Gastroesophageal sphincter (tissue), 4 donors: ENCODE data around the gene SDK1. TPM values are rescaled to one million over a fixed set of nuclear protein-coding genes. Genes with fewer than 3 reads are reported as not detected.

Experiments used
- ATAC-seq: fragments of 150-250 bp; one replicate; pipeline ENCODE4 v1.9.1; 2016; ENCODE audit warnings: mild to moderate bottlenecking, moderate library complexity
- H3K27ac ChIP-seq, 4 donors: fragments of 200-600 bp; sonication (generic) in 3 of 4; 1 replicate in 3 of 4; 2 replicates in 1 of 4; pipeline ENCODE4 v1.5.1; 2016 to 2019
- H3K27me3 ChIP-seq: fragments of 200-600 bp; sonication (generic); one replicate; pipeline ENCODE4 v1.5.1; 2019
- H3K36me3 ChIP-seq, 2 donors: fragments of 200-600 bp; sonication (generic); one replicate each; pipeline ENCODE4 v1.5.1; 2019; ENCODE audit warnings: control low read depth in 1 of 2
- H3K4me1 ChIP-seq, 3 donors: fragments of 200-600 bp; sonication (generic); 1 replicate in 2 of 3; 2 replicates in 1 of 3; pipeline ENCODE4 v1.5.1; 2016 to 2019; ENCODE audit warnings: control low read depth in 2 of 3
- H3K4me3 ChIP-seq, 2 donors: fragments of 200-600 bp; sonication (generic); one replicate each; pipeline ENCODE4 v1.5.1; 2019; ENCODE audit warnings: mild to moderate bottlenecking in 1 of 2, moderate library complexity in 1 of 2
- H3K9me3 ChIP-seq, 3 donors: fragments of 200-600 bp; sonication (generic); one replicate each; pipeline ENCODE4 v1.5.1; 2017 to 2019; ENCODE audit warnings: control low read depth in 2 of 3
- EP300 ChIP-seq: sonication (generic); formaldehyde crosslinking; IDR thresholded peaks from one replicate; pipeline ENCODE4 v1.6.1; 2017; ENCODE audit warnings: antibody characterized with exemption, mild to moderate bottlenecking
- POLR2A ChIP-seq, 2 donors: fragments of 450-650 bp; IDR thresholded peaks; one replicate each; pipeline ENCODE4 v1.6.1; 2017; ENCODE audit warnings: antibody characterized with exemption in 2 of 2, mild to moderate bottlenecking in 2 of 2, moderate library complexity in 1 of 2
- POLR2AphosphoS5 ChIP-seq: sonication (generic); formaldehyde crosslinking; IDR thresholded peaks from one replicate; pipeline ENCODE4 v1.6.1; 2017; ENCODE audit warnings: antibody characterized with exemption
- WGBS, 2 donors: methylation state at CpG; one replicate each; pipeline ENCODE4 v1.1.5; 2018; ENCODE audit warnings: low coverage in 1 of 2; 5-methylcytosine and 5-hydroxymethylcytosine counted together
- total RNA-seq, 4 donors: library from RNA; depleted of rRNA; stranded (reverse); fragments of >200 nt; gene quantifications; one replicate each; pipeline ENCODE4 v1.1.0, GENCODE V29; 2016
- TF ChIP-seq, protein P1 (sequence below), 4 experiments: fragments of 200-600 bp in 2 of 4; fragments of 450-650 bp in 2 of 4; sonication (generic) in 1 of 4; IDR thresholded peaks; one replicate each; pipeline ENCODE4 v1.5.1; 2017 to 2019; ENCODE audit warnings: antibody characterized with exemption in 4 of 4, mild to moderate bottlenecking in 2 of 4, moderate library complexity in 2 of 4

SDK1 gene
- total RNA-seq, 4 donors from 2014 or later: 6.1 to 13.6 (median 8.7) TPM

- no peak for ATAC-seq
- Histone ChIP-seq H3K4me1 (no peaks in the 10 kb centered on the region), H3K36me3 (peaks cover 0 to 10% of the 10 kb centered on the region in 2 donors), H3K9me3 (no peaks in the 10 kb centered on the region), H3K27me3 (no peaks in the 10 kb centered on the region), H3K27ac (no peak overlapping the region), H3K4me3 (no peak overlapping the region)
- WGBS, 2 donors: 87 to 100% methylated on average over 3 to 5 of the region's 14 CpGs
- TF ChIP-seq EP300 (no peak), POLR2AphosphoS5 (no peak), POLR2A (IDR thresholded peaks at IDR 0.05) (no peak)
- TF ChIP-seq, protein P1, sequence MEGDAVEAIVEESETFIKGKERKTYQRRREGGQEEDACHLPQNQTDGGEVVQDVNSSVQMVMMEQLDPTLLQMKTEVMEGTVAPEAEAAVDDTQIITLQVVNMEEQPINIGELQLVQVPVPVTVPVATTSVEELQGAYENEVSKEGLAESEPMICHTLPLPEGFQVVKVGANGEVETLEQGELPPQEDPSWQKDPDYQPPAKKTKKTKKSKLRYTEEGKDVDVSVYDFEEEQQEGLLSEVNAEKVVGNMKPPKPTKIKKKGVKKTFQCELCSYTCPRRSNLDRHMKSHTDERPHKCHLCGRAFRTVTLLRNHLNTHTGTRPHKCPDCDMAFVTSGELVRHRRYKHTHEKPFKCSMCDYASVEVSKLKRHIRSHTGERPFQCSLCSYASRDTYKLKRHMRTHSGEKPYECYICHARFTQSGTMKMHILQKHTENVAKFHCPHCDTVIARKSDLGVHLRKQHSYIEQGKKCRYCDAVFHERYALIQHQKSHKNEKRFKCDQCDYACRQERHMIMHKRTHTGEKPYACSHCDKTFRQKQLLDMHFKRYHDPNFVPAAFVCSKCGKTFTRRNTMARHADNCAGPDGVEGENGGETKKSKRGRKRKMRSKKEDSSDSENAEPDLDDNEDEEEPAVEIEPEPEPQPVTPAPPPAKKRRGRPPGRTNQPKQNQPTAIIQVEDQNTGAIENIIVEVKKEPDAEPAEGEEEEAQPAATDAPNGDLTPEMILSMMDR (IDR thresholded peaks at IDR 0.05): no peak
These were observed 655.0 kb downstream of the SDK1 start for GRCh38 chr7:3955751-3956696.

DNA sequence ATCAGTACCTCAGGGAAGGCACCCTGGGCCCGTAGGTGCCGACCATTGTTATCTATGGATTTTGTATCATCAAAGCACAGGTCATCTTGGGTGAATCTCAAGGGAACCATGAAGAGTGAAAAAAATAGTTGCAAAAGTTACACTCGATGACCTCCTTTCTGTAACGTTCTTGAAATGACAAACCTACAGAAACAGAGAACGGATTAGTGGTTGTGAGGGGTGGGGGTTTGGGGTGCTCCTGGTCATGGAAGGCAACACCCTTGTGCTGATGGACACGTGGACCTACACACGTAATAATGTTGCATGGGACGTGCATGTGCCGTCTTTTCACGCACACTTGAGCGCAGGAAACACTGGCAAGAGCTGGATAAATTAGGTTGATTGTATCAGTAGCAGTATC, 655.9 kb downstream of the SDK1 start:
- H3K27me3 ChIP-seq: no peaks in the 10 kb centered on the region
- H3K9me3 ChIP-seq: peaks cover 0 to 5% (median 0%) of the 10 kb centered on the region in 3 donors
- TF ChIP-seq EP300: no peak
- TF ChIP-seq POLR2AphosphoS5: no peak
- TF ChIP-seq, protein P1 (IDR thresholded peaks at IDR 0.05): no peak
- no peak for TF ChIP-seq POLR2A (IDR thresholded peaks at IDR 0.05)
- ATAC-seq: no peak
- no peak overlapping the region for H3K4me3 ChIP-seq
- peaks cover 0 to under 1% of the 10 kb centered on the region in 2 donors for H3K36me3 ChIP-seq
- no peaks in the 10 kb centered on the region for H3K4me1 ChIP-seq
- H3K27ac ChIP-seq: no peak overlapping the region
- WGBS, 2 donors: 93 to 100% methylated on average over 2 to 11 of the region's 11 CpGs

GRCh38 chr7:3957472-3958108, 656.5 kb downstream of the SDK1 start:
- Histone ChIP-seq H3K36me3 (no peaks in the 10 kb centered on the region), H3K4me1 (no peaks in the 10 kb centered on the region), H3K4me3 (no peak overlapping the region), H3K27ac (no peak overlapping the region), H3K27me3 (no peaks in the 10 kb centered on the region), H3K9me3 (peaks cover 0 to 5% (median 0%) of the 10 kb centered on the region in 3 donors)
- TF ChIP-seq POLR2AphosphoS5 (no peak), EP300 (no peak), POLR2A (IDR thresholded peaks at IDR 0.05) (no peak)
- no peak for ATAC-seq
- 57 to 69% methylated on average over 8 of the region's 8 CpGs for WGBS, 2 donors

DNA sequence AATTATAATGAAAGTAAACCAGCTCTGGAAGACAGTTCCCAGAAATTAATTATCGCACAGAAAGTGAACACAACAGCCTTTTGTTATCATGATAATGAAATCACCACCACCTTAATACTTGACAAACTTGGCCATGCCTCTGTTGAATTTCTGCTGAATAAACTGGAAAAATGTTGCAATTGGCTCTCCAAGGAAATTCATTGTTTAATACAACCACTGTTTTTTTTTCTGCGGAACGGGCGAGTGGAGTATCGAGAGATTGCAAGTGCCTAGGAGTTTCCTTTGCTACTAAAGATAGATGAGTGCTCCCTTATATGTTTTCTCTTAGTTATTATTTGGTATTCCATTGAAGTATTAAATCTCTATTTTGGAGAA, 657.0 kb downstream of the SDK1 start:
- H3K27me3 ChIP-seq: no peaks in the 10 kb centered on the region
- no peak overlapping the region for H3K27ac ChIP-seq
- H3K4me3 ChIP-seq: no peak overlapping the region
- TF ChIP-seq EP300 (no peak), POLR2AphosphoS5 (no peak), POLR2A (IDR thresholded peaks at IDR 0.05) (no peak)
- TF ChIP-seq, protein P1 (IDR thresholded peaks at IDR 0.05): no peak
- no peak for ATAC-seq
- H3K36me3 ChIP-seq: no peaks in the 10 kb centered on the region
- no peaks in the 10 kb centered on the region for H3K4me1 ChIP-seq
- WGBS, 2 donors: 42 to 53% methylated on average over 5 of the region's 5 CpGs
- H3K9me3 ChIP-seq: peaks cover 0 to 5% (median 0%) of the 10 kb centered on the region in 3 donors

DNA sequence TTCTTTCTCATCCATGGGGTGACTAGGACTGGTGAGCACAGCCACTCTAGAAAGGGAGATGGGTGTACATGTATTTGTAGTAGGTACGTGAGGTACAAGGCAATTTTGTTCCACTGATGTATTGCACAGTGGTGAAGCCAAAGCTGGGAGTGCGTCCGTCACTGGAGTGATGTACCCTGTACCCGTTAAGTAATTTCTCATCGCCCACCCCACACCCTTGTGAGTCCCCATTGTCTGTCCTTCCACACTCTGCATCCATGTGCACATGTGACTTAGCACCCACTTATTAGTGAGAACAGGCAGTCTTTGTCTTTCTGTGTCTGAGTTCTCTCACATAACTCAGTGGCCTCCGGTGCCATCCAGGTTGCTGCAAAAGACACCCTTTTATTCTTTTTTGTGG, 658.3 kb downstream of the SDK1 start:
- peaks cover 0 to 5% (median 0%) of the 10 kb centered on the region in 3 donors for H3K9me3 ChIP-seq
- no peak for ATAC-seq
- 96 to 100% methylated on average over 6 of the region's 6 CpGs for WGBS, 2 donors
- no peak overlapping the region for H3K4me3 ChIP-seq
- no peak for TF ChIP-seq POLR2AphosphoS5
- TF ChIP-seq, protein P1 (IDR thresholded peaks at IDR 0.05): no peak
- no peak for TF ChIP-seq EP300
- TF ChIP-seq POLR2A (IDR thresholded peaks at IDR 0.05): no peak
- H3K27ac ChIP-seq: no peak overlapping the region
- no peaks in the 10 kb centered on the region for H3K4me1 ChIP-seq
- H3K27me3 ChIP-seq: no peaks in the 10 kb centered on the region
- H3K36me3 ChIP-seq: peaks cover 0 to 6% of the 10 kb centered on the region in 2 donors
